ENCODE results near the gene NFXL1. TPM values are rescaled to one million over a fixed set of nuclear protein-coding genes. Genes with fewer than 3 reads are reported as not detected.
A peak's percentile ranks its signal among the peaks of the same experiment; 100 is the strongest.
"Not testable (repeated sequence)": the region's sequence is repeated elsewhere in the genome, so short reads cannot be mapped to it uniquely, and the experiment has no call there.

NFXL1 gene
- total RNA-seq = 6.5 and 8.4 TPM in 2 replicates

GRCh38 chr4:47914220-47914925, at the start of gene NFXL1:
NFXL1 (minus strand) TSS chr4:47914583; CDS start chr4:47914203, 380 bp downstream.
- DNase-seq = peak; percentile 98

DNA sequence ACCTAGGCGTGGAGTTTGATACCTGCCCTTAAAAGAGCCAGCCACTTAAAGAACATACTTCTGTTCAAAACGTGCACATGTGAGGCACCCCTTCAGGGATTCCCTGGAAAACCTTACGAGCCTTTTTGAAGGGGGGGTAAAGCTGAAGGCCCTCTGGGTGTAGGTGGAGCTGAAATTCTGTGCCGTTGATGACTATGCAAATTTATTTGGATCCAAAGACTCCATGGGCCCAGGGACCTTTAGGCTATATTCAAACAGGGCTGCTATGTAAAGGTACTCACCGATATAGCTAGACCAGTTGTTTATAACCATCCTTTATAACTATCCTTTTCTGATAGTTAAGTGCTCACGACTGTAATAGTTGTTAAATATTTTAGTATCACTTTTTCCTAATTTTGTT, 40.3 kb upstream of the NFXL1 start:
- no peak for DNase-seq

DNA sequence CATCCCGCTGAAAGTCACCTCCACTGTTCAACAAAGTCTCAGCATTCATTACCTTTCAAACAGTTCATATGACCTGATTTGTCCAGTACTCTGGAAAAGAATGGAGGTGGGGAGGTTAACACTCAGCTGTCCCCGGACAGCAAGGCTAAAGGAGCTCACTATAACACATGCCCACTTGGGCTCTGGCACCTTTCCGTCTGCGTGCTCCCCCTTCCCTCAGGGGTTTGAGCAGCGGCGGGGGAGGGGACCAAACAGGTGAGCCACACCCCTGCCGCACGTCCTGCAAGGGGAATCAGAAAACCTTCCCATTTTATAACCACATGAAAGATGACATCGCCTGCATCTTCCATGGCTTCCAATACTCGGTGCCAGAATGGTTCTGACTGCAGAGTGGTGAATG, 39.9 kb upstream of the NFXL1 start:
- DNase-seq = no peak

- no peak for DNase-seq
Observed at GRCh38 chr4:47945930-47946726, 31.7 kb upstream of the NFXL1 start.

DNA sequence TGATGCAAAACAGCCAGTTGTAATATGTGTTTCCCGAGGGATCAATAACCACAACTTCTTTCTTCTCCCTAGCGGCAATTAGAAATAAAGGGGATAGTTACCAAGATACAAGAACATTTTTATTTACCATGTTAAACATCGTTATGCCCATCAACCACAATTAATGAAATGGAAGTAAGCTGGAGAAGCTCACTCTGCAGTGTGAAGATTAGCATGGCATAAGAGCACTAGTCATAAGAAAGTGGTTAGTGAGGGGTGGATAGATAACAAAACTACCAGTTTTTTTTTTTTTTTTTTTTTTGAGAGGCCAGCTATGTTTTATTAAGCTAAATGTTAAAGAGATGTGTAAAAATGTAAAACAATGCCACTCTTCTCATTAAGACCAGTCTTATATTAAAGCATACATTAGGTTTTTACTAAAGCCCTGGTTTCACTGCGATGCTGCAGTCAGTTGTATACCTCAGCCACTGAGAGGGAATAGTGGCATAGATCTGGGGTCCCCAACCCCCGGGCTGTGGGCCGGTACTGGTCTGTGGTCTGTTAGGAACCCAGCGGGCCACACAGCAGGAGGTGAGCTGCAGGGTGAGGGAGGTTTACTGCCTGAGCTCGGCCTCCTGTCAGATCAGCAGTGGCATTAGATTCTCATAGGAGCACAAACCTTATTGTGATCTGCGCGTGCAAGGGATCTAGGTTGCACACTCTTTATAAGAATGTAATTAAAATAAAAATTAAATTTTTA, 27.9 kb upstream of the NFXL1 start:
- DNase-seq = no peak

GRCh38 chr4:47939456-47939855, 25.1 kb upstream of the NFXL1 start:
- no peak for DNase-seq

GRCh38 chr4:47936336-47936735, 22.0 kb upstream of the NFXL1 start:
- no peak for DNase-seq

- peak; percentile 68 for DNase-seq
Observed at GRCh38 chr4:47933840-47934239, 19.5 kb upstream of the NFXL1 start.

DNA sequence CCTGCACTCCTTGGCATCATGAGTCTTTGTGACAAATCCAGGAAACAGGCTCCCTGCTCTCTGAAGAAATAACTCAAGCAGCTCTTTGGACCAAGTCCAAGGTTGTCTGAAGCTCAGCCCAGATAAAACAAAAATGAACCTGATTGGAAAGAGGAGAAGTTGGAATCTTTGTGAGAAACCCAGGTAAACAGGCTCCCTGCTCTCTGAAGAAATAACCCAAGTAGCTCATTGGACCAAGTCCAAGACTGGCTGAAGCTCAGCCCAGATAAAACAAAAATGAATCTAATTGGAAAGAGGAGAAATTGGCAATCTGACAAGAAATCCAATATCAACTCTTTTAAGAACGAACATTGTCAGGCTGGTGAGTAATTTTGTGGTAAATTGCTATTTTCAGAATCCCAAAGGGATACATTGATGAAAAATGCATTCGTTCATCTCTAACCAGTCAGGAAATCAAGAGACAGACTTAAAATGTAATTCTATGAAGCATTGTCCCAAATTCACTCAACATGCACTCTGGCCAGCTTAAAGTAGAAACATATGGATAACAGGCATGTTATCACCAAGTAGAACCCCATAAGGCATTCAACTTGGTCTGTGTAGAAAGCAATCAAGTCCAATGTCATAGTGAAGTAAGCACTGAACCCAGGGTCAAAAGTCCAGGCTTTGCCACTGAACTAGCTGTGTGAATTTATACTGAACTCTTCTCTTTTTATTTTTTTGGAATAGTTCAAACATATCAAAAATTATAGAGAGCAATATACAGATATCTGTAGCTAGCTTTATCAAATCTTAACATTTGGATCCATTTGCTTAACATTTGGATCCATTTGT, 16.8 kb upstream of the NFXL1 start:
- DNase-seq = peak; percentile 61

DNA sequence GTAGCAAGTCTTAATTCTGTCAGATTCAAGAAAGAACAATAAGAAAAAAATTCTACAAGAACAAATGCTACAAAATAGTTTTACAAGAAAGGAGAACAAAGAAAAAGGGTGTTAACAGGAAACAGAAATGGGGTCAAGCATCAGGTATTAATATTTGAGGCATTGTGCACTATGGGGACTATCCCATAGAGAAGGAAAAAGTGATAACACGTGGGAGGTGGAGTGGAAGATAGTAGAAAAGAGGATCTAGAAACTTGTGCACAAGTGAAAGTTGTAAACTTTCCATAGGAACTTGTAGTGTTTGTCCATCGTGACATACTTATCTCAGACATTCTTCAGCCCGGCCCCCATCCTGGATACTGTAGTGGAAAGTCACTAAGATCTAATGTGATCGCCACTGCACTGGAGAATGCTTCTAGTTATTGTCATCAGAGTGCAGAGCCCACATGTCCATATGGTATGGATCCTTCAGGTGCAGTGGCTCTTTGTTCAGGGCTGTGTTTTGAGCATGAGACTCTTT, 15.4 kb upstream of the NFXL1 start:
- no peak for DNase-seq

GRCh38 chr4:47926667-47927258, 12.4 kb upstream of the NFXL1 start:
- DNase-seq = peak; percentile 65

DNA sequence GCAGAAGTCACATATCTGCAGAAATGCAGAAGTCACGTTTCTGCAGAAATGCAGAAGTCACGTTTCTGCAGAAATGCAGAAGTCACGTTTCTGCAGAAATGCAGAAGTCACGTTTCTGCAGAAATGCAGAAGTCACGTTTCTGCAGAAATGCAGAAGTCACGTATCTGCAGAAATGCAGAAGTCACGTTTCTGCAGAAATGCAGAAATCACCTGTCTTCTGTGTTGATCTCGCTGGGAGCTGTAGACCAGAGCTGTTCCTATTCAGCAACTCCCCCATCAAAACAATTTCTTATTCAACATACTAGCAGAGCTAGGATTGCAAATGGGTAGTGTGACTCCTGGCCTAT, 8.9 kb upstream of the NFXL1 start:
- not testable (repeated sequence) for DNase-seq

- DNase-seq = not testable (repeated sequence)
Observed at GRCh38 chr4:47922436-47923260, 8.3 kb upstream of the NFXL1 start.

- not testable (repeated sequence) for DNase-seq
Observed at GRCh38 chr4:47917163-47917562, 2.8 kb upstream of the NFXL1 start.

GRCh38 chr4:47915378-47915777, 995 bp upstream of the NFXL1 start:
- DNase-seq = no peak

GRCh38 chr4:47914926-47915237, 499 bp upstream of the NFXL1 start:
- DNase-seq = no peak

- DNase-seq = peak; percentile 23
Observed at GRCh38 chr4:47913861-47914219, 543 bp downstream of the NFXL1 start.

DNA sequence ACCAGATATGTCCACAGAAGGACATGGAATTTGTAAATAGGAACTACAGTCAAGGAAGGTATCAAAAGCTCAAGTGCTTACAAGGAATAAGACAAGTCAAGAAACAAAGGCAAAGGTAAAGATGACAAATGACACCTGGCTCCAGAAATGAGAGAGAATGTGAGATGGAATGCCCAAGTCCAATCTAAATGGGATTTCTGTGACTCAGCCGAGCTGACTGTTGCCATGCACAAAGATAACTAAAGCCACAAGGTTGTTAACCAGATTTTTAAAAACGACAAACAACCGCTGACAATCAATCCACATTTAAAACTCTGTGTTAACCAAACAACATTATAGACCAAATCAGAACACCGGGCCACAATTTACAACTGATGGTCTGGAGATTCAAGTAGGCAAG, 1.1 kb downstream of the NFXL1 start:
- peak; percentile 14 for DNase-seq

- no peak for DNase-seq
Observed at GRCh38 chr4:47907089-47907646, 7.2 kb downstream of the NFXL1 start.

GRCh38 chr4:47899639-47900038, 14.7 kb downstream of the NFXL1 start:
- no peak for DNase-seq

GRCh38 chr4:47891928-47892327, 22.5 kb downstream of the NFXL1 start:
- no peak for DNase-seq
